GM20431 (cell line): ENCODE data around the gene RLIM.
"Not testable (repeated sequence)": the region's sequence is repeated elsewhere in the genome, so short reads cannot be mapped to it uniquely, and the experiment has no call there.

Source experiments
- in situ Hi-C: fragments of 300-500 bp; cut with MseI, MboI; formaldehyde crosslinking; loops from one replicate; pipeline ENCODE4 v1.15.0; 2020; ENCODE audit warnings: low sequenced_read_pairs; ENCODE audit not compliant: unreplicated experiment

Gene RLIM

GRCh38 chrX:74614093-74614909 is at the start of gene RLIM:
RLIM (minus strand) TSS chrX:74614624; CDS start chrX:74595977, 18,647 bp downstream.
- in situ Hi-C loops: no loop called here

GRCh38 chrX:74656079-74656745 is 41.8 kb upstream of the RLIM start:
- in situ Hi-C loops: no loop called here

GRCh38 chrX:74654953-74655352 is 40.5 kb upstream of the RLIM start:
- in situ Hi-C loops: not testable (repeated sequence)

- in situ Hi-C loops: no loop called here
Measured at GRCh38 chrX:74636749-74637314, 22.4 kb upstream of the RLIM start.

GRCh38 chrX:74613370-74614092 is 893 bp downstream of the RLIM start:
- in situ Hi-C loops: no loop called here

GRCh38 chrX:74606799-74607198 is 7.6 kb downstream of the RLIM start:
- in situ Hi-C loops: no loop called here

GRCh38 chrX:74606342-74606741 is 8.1 kb downstream of the RLIM start:
- in situ Hi-C loops: no loop called here

- in situ Hi-C loops: no loop called here
Measured at GRCh38 chrX:74603040-74603439, 11.4 kb downstream of the RLIM start.

- in situ Hi-C loops: no loop called here
Measured at GRCh38 chrX:74602142-74602541, 12.3 kb downstream of the RLIM start.

GRCh38 chrX:74593593-74593992 is 20.8 kb downstream of the RLIM start:
- in situ Hi-C loops: no loop called here

- in situ Hi-C loops: no loop called here
Measured at GRCh38 chrX:74585766-74586165, 28.7 kb downstream of the RLIM start.

GRCh38 chrX:74579597-74580198 is 34.7 kb downstream of the RLIM start:
- in situ Hi-C loops: no loop called here

GRCh38 chrX:74578137-74578536 is 36.3 kb downstream of the RLIM start:
- in situ Hi-C loops: no loop called here

GRCh38 chrX:74557378-74557777 is 57.0 kb downstream of the RLIM start:
- in situ Hi-C loops: no loop called here

GRCh38 chrX:74551934-74552333 is 62.5 kb downstream of the RLIM start:
- in situ Hi-C loops: no loop called here

- in situ Hi-C loops: no loop called here
Measured at GRCh38 chrX:74550295-74550802, 64.1 kb downstream of the RLIM start.

- in situ Hi-C loops: loop anchor here (25.0 kb wide), 1 partner anchor 160 kb away; no protein-coding TSS in a partner anchor
Measured at GRCh38 chrX:74546984-74547383, 67.4 kb downstream of the RLIM start.

- in situ Hi-C loops: loop anchor here (25.0 kb wide), 1 partner anchor 159 kb away; no protein-coding TSS in a partner anchor
Measured at GRCh38 chrX:74545880-74546523, 68.4 kb downstream of the RLIM start.

GRCh38 chrX:74540635-74541249 is 73.7 kb downstream of the RLIM start:
- in situ Hi-C loops: loop anchor here (25.0 kb wide), 1 partner anchor 153 kb away; no protein-coding TSS in a partner anchor
